Activated CD4-positive, alpha-beta T cell treated with anti-CD3 and anti-CD28 coated beads, Interleukin-2, Interleukin-6, amounts not matched to agents 100 ng/mL and 50 ng/mL, durations not matched to agents 16 hours and 8 hours (primary cell): ENCODE data around the gene HGFAC.
"Not testable (repeated sequence)": the region's sequence is repeated elsewhere in the genome, so short reads cannot be mapped to it uniquely, and the experiment has no call there.

Experiments used
- DNase-seq: peaks from one replicate; pipeline ENCODE4 v3.0.0-alpha.2; 2020

HGFAC gene

DNA sequence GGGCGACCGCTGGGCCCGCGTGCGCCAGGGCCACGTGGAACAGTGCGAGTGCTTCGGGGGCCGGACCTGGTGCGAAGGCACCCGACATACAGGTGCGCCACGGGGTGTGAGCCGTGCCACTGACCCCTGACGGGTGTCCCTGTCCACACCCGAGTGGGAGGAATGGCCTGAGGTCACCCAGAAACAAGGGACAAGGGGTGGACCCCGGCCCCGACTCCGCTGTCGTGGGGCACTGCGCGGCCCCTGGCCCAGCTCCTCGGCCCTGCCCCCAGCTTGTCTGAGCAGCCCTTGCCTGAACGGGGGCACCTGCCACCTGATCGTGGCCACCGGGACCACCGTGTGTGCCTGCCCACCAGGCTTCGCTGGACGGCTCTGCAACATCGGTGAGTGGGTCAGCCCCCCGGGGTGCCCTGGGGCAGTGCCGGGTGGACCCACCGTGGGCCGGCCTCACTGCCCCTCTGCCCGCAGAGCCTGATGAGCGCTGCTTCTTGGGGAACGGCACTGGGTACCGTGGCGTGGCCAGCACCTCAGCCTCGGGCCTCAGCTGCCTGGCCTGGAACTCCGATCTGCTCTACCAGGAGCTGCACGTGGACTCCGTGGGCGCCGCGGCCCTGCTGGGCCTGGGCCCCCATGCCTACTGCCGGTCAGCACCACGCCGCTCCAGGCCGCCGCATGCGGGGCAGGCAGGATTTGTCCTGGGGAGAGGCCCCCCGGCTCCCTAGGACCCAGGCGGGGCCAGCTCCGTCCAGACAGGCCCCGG lies 2.8 kb downstream of the HGFAC start:
- DNase-seq: no peak

DNA sequence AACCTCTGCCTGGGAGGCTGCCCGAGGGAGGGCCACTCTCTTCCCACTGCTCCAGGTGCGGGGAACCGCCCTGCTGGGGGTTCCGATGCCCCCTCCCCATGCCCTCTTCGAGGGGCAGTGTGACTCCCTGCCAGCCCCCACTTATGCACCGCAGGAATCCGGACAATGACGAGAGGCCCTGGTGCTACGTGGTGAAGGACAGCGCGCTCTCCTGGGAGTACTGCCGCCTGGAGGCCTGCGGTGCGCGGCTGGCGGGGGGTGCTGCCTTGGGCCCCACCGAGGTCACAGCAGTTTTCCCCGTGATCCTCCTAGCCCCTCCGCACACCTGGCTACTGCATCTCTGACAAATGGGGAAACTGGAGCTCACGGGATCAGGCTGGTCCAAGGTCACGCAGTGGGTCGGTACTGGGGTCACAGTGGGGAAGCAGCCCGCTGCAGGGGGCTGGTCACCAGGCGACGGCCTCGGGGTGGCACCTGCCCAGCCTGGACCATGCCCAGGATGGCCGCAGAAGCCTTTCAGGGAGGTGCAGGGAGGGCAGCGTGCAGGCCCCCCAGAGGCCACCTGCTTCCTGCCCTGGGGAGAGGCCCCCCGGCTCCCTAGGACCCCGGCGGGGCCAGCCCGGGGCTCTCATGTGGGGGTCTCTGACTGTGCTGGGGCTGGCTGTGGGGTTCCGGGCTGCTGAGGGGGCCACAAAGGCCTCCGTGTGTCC lies 3.5 kb downstream of the HGFAC start:
- DNase-seq: no peak

DNA sequence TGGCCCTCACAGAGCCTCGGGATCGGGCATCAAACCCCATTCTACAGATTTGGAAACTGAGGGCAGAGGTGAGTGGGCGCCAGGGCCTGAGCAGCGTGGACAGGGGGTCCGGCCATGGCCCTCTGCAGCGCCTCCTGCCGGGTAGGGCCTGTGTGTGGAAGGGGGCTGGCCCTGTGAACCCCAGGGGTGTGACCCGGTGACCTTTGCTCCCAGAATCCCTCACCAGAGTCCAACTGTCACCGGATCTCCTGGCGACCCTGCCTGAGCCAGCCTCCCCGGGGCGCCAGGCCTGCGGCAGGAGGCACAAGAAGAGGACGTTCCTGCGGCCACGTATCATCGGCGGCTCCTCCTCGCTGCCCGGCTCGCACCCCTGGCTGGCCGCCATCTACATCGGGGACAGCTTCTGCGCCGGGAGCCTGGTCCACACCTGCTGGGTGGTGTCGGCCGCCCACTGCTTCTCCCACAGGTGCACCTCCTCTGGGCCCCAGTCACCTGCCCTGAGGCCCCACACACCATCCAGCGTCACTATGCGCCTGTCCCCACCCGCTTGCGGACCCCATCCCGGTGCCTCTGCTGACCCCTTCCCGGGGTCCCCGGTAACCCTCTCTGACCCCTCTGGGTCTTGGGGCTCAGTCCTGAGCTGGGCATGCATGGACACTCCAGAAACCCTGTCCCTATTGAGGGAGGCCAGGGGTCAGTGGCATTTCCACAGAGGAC lies 4.2 kb downstream of the HGFAC start:
- DNase-seq: no peak

DNA sequence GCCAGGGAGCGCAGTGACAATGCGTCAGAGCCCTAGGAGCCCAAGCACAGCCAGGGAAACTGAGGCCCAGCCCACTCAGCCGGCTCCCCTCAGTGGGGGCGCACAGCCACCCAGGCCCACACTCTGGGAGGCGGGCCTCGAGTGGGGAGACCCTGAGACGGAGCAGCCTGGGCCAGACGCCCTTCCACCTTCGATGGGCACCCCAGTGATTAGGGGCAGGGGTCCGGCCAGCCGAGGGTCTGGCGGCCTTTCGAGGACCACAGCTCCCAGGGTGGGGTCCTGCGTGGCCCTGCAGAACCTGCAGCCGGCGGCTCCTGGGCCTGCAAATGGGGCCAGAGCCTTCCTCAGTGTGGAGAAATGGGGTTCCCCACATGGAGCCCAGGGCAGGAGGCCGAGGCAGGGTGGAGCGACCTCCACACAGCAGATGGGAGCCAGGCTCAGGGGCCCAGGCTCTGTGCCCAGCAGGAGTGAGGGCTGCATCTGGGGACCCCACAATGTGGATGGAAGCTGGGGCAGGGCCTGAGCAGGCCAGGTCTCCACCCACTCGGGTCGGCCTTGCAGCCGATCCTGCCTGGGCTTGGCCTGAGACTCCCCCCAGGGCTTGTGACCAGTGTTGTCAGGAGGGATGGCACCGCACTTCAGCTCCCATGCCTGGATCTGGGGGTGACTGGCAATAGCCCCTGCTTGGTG lies 5.0 kb downstream of the HGFAC start:
- DNase-seq: no peak

DNA sequence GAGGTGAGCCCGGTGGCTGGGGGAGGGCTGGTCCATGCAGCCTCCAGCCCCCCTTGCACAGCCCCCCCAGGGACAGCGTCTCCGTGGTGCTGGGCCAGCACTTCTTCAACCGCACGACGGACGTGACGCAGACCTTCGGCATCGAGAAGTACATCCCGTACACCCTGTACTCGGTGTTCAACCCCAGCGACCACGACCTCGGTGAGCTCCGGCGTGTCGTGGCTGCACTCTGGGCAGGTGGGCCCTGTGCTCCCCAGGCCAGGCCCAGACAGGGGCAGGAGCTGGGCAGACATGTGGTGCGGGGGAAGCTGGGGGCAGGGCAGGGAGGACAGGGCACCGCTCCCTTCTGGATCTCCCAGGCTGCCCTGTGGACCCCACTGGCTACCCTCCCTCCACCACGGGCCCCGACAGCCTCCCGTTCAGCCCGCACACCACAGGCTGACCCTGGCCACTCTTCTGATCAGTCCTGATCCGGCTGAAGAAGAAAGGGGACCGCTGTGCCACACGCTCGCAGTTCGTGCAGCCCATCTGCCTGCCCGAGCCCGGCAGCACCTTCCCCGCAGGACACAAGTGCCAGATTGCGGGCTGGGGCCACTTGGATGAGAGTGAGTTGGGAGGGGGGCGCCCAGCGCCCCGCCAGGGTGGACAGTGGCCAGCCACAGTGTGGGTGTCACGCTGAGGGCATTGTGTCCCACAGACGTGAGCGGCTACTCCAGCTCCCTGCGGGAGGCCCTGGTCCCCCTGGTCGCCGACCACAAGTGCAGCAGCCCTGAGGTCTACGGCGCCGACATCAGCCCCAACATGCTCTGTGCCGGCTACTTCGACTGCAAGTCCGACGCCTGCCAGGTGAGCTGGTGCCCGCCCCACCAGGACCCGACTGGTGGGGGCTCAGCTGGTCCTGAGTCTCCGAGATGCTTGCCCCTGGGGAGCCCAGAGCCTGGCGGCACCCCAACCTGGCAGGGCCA lies 5.9 kb downstream of the HGFAC start:
- DNase-seq: no peak

DNA sequence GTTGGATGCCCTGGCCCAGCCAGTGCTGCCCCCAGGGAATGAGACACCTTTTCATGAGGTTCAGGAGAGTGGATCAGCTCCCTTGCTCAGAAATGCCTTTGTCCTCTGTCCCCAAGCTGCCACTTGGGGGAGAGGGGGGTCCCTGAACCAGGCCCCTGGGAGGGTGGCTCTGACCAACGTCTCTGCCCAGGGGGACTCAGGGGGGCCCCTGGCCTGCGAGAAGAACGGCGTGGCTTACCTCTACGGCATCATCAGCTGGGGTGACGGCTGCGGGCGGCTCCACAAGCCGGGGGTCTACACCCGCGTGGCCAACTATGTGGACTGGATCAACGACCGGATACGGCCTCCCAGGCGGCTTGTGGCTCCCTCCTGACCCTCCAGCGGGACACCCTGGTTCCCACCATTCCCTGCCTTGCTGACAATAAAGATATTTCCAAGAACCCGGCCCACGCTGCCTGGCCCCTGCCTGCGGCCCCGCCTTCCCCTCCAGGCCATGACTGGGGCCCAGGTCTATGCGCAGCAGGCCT lies 7.3 kb downstream of the HGFAC start:
- DNase-seq: no peak

DNA sequence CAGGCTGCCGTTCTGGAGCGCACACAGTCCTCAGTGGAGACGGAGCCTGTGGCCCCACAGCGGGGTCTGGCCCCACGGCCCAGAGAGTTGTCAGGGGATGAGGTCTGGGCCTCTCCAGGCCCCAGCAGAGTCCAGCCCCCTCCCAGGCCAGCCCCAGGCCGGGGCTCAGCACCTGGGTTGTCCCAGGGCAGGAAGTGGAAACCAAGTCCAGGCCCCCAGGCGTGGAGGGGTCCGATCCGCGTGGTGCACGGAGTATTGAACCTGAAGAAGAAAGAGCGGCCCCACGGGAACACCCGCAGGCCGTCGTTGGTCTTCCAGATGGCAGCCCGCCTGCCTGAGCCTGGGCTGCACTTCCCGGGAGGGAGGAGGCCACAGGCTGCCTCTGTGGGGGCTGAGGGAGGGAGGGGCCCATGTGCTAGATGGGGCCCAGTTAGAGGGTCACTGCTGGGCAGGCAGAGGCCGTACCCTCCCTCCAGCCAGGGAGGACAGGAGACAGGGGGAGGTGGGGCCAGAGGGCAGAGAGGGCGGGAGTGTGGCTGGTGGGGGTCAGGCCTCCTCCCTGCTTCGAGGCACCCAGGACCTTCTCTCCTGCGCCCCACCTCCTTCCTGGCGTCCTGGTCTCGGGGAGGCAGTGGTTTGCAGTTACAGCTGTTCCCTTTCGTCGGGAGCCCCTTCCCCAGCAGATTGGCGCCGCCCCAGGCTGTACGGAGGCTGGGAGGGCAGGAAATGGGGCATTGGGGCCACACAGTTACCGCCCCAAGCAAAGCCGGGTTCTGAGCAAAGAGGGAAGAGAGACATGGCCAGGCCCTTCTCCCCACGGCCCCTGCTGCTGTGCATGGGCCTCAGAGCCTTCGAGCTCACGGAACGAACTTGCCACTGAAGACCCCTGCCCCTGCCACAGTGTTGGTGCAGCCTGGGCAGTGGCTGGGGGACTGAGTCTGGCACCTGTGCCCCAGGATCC lies 8.1 kb downstream of the HGFAC start:
- no peak for DNase-seq

DNA sequence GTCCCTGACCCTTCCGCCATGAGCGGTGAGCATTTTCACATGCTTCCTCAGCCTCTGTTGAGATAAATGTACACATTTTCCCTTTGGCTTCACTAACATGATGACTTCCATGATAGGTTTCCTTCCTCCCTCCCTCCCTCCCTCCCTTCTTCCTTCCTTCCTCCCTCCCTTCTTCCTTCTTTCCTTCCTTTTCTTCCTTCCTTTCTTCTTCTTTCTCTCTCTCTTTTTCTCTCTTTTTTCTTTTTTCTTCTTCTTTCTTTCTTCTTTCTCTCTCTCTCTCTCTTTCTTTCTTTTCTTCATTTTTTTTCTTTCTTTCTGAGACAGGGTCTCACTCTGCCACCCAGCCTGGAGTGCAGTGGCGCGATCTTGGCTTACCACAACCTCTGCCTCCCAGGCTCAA lies 8.9 kb downstream of the HGFAC start:
- DNase-seq: no peak

DNA sequence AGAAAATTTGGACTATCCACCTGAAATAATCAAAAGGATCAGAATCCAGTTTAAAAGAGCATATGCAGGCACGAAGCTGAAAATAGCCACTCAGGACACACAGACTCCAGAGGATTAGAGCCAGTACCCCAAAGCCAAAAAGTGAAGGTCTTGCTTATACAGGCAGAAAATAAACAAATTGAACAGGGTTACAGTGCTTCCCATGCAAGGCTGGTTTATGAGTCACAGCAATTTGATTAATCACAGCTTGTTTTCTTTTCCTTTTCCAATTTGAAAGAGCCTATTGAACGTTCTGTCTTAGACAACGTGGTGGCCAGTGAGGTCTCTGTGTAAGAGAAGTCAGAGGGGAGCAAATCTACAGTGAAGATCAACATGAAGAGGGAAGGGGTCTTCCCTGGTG lies 10.2 kb downstream of the HGFAC start:
- no peak for DNase-seq

DNA sequence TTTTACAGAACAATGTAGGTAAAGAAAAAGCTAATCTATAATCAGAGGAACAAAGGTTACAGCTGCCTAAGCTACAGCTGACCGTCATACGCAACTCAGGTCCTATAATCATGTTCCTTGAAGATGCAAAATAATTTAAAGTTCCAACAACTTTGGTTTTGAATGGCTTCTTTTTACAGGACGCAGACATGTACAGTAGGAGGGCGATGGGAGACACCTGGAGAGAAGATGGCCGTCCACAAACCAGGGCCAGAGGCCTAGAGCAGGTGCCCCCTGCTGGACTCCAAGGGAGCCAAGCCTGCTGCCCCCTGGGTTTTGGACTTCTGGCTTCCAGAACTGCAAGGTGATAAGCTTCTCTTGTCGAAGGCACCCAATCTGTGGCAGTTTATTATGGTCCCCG lies 10.6 kb downstream of the HGFAC start:
- DNase-seq: no peak

DNA sequence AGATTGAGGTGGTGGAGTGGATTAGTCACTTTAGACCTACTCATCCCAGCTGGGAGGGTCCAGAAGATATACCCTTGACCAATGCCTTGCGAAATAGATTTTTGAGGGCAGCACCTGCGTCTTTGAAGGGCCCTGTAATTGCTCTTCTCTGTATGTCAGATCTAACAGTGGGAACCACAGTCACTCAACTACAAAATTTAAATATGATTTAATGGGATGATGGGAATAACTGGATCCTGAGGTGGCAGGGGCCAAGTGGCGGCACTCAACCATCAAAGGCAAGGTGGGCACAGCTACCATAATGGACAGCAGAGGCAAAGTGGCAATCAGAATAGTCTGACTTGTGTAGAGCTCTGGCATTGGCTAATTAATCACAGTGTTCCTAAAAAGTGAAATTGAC lies 13.8 kb downstream of the HGFAC start:
- not testable (repeated sequence) for DNase-seq

DNA sequence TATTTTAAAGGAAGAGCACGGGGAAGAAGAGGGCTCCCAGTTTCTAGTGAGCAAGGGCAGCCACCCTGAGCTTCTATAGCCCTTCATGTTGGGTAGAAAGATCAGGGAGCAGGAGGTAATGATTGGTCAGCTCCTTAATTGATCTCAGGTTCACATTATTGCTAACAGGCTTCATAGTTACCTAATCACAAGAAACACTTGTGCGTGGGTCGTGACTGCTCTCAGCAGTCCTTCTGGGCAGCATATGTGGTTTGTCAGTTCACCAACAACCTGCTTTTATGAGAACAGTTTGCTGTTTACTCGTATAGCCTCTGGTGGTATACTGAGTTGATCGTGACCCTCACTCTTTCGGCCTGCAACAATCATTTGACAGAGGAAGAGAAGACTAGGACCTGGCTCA lies 16.6 kb downstream of the HGFAC start:
- DNase-seq: no peak

DNA sequence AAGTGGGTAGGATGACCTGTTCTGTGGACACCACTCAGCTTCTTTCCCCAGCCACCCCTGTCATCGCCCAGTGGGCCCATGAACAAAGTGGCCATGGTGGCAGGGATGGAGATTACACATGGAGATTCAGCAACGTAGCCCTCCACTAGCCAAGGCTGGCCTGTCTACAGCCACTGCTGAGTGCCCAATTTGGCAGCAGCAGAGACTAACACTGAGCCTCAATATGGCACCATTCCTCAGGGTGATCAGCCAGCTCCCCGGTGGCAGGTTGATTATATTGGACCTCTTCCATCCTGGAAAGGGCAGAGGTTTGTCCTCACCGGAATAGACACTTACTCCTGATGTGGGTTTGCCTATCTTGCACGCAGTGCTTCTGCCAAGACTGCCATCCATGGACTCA lies 17.4 kb downstream of the HGFAC start:
- DNase-seq: not testable (repeated sequence)

DNA sequence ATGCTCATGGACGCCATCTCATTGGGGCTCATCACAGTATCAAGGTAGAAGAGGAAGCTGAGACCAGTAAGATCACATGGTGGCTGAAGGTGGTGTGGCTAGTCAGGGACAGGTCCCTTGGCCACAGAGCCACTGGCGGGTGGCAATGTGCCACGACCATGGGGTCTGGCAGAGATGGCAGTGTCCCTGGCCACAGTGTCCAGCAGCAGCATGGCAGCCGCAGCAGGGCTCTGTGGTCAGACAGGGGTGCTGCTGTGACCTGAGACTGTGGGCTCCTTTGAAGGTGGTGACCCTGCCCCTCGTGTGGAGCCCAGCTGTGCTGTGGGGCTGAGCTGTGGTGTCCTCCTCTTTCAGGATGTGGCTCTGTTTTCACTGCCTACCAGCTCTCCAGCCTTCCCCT lies 19.2 kb downstream of the HGFAC start:
- no peak for DNase-seq

DNA sequence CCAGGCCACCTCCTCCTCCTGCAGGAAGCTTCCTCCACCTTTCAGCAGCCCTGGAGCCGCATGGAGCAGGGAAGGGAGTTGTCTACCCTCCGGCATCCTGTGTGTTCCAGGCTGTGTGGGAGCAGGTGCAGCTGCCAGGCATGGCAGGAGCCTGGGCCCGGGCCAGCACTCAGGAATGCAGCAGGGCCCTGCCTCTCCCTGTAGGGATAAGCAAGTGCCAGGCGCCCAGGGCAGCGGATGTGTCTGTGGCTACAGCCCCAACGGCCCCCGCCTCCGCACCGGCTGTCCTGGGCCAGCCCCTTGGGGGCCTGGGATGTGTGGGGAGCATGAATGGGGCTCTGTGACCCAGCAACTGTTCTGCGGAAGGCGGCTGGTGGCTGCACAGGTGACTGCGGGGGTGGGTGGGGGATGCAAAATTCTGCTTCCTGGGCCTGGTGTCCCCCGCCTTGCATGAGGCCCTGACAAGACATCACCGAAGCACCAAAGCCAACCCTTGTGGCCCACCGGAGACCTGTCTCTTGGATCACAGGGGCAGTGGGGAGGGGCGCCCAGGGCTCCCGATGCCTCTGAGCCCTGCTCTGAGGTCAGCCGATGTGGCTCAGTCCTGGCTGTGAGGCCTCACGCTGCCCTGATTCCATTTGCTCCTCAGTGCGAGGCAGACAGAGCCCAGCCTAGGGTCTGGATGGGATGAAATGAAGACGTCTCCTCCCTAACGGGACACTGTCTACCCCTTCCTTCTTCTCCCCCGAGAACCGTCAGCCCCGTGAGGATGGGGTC lies 19.9 kb downstream of the HGFAC start:
- DNase-seq: no peak

DNA sequence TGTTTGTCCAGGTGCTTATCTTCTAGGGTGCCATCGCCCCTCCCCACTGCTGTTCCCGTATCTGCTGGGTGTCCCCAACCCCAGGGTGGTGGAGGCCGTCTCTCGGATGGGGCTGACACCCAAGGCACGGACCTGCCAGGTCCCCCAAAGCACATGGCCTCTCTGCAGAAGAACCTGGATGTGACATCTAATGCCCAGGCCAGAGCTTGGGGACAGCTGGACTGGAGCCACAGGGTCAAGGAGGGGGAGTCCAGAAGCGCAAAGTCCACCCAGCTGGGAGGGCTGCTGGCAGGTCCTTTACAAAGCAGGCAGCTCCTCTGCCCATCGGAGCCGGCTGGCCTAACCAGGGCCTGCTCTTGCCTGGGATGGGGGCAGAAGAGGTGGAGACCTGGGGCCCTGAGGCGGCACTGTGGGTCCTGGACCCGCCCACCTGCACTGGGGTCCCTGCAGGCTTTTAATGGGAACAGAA lies 20.6 kb downstream of the HGFAC start:
- DNase-seq: no peak

DNA sequence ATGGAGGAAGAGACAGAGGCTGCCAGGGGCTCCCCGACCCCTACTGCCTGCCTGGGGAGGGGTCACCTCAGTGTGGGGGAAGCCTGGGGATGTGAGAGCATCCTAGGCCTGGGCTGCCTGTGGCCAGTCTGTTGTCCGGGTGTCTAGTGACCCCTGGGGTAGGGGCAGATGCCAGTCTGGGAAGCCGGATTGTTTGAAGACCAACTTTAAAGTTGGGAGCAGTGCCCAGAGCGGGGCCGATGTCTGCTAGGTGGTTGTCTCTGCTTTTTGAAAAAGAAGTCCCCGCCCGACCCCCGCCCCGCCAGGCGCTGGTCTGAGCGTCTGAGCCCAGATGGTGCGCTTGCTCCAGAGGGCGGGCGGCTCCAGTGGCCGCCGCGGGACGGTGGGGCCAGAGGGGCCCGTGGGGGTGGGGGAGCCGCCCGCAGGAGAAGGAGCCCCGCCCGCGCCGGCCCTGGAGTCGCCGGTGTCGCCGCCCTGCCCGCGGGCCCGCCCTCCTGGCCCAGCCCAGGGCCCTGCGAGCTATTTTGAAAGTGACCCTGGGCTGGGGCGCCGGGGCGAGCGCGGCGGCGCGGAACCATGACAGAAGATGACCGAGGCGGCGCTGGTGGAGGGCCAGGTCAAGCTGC lies 21.1 kb downstream of the HGFAC start, which contains the start of gene DOK7:
DOK7 (plus strand) TSS at position 517 of the 626 bp plus-strand sequence; CDS start at position 587, 70 bp downstream.
- DNase-seq: no peak

DNA sequence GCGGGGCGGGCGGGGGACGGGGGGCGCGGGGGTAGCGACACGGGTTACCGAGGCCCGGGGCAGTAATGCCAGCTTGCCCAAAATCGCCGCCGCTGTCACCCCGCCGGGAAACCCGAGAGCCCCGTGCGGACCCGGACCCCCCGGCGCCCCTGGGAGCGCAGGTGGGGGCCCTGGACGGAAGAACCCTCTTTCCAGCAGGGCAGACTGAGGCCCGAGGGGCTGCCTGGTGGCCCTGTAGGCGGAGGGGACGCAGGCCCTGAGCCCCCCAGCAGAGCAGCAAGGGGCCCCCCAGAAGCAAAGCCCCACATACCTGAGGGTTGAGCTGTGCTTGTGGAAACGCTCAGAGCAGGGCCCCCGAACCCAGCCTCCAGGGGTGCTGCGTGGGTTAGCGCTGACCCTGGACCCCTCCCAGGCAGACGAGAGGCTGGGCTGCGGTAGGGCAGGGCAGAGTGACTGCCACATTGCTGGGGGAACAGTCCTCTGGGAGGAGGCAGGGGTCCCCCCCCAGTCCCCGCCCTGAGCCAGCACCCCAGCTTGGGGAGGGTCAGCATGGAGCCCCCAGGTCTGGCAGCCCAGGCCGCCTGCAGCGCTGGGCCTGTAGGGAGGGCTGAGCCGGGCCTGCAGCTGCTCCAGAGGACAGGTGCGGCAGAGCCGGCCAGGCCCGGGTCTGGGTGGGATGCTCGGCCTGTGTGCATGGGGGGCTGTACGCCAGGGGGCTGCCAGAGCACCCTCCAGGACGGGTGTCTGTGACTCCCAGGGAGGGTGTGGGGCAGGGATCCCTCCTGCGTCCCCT lies 22.0 kb downstream of the HGFAC start:
- DNase-seq: no peak
